T-helper 9 cell (primary cell): ENCODE data around the gene FNDC3B.

Experiments used
- DNase-seq: peaks from one replicate; pipeline ENCODE4 v3.0.0-alpha.2; 2020

FNDC3B gene

GRCh38 chr3:172272698-172273097 lies 233.3 kb downstream of the FNDC3B start:
- DNase-seq: no peak

GRCh38 chr3:172273378-172273777 lies 234.0 kb downstream of the FNDC3B start:
- DNase-seq: no peak

- no peak for DNase-seq
Measured at GRCh38 chr3:172274906-172275305, 235.5 kb downstream of the FNDC3B start.

GRCh38 chr3:172275586-172275985 lies 236.2 kb downstream of the FNDC3B start:
- no peak for DNase-seq

GRCh38 chr3:172276103-172276502 lies 236.7 kb downstream of the FNDC3B start:
- DNase-seq: no peak

GRCh38 chr3:172277151-172277652 lies 237.8 kb downstream of the FNDC3B start:
- DNase-seq: no peak

- DNase-seq: no peak
Measured at GRCh38 chr3:172279191-172279640, 239.8 kb downstream of the FNDC3B start.

GRCh38 chr3:172279974-172280373 lies 240.6 kb downstream of the FNDC3B start:
- DNase-seq: no peak

- no peak for DNase-seq
Measured at GRCh38 chr3:172280406-172281051, 241.2 kb downstream of the FNDC3B start.

- no peak for DNase-seq
Measured at GRCh38 chr3:172281884-172282283, 242.5 kb downstream of the FNDC3B start.

DNA sequence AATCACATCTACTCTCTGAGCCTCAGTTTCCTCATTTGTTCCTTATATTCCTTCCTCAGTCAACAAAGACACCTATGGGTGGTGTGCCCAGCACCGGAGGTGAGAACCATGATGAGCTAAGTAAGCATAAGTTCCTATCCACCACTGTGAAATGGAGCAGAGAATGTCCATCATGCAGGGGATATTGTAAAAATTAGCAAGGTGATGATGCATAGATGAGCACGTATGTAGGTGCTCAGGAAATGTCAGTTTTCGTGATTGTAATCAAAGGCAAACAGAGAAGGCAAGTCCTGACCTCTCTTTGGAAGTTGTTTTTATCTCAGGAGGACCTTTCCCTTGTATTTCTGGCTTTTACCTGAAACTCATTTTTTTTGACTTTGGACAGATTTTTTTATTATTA lies 243.5 kb downstream of the FNDC3B start:
- no peak for DNase-seq

DNA sequence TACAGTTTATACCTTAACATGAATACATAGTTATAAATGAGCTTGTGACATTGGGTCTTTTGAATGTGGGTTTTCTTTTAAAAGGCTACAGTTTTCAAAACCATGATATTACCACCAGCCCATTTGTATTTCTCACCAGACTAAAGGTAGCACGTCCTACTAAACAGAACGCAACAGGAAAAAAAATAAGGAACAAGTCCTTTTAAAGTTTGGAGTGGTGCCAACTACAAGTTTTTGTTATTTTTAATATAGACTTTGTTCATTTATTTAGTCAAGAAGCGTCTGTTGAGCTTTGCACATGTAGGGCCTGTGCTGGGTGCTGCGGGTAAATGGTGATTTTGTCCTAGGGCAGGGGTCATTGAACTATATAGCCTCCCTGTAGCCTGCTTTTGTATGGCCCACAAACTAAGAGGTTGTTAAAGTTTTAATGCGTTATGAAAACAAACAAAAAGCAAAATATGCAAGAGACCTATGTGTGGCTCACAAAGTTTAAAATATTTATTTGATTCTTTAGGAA lies 244.5 kb downstream of the FNDC3B start:
- no peak for DNase-seq

- no peak for DNase-seq
Measured at GRCh38 chr3:172285844-172286243, 246.5 kb downstream of the FNDC3B start.

GRCh38 chr3:172286548-172287148 lies 247.3 kb downstream of the FNDC3B start:
- DNase-seq: no peak

- no peak for DNase-seq
Measured at GRCh38 chr3:172287937-172288477, 248.6 kb downstream of the FNDC3B start.

DNA sequence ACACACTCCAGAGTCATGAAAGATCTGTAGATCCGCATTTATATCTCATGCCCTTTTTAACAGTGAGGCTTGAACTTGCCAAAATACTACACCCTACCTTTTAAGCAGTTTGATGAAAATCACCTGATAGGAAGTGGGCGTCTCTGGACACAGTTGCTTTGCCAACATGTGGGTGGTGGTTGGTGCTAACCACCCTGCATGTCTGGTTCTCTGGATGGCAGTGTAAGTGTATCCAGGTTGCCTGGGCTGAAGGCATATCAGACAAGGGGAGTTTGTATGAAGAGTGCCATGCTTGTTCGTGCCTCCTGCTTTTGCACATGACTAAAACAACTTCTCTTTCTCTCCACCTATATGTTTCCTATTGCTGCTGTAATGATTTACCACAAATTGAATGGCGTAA lies 249.3 kb downstream of the FNDC3B start:
- no peak for DNase-seq

DNA sequence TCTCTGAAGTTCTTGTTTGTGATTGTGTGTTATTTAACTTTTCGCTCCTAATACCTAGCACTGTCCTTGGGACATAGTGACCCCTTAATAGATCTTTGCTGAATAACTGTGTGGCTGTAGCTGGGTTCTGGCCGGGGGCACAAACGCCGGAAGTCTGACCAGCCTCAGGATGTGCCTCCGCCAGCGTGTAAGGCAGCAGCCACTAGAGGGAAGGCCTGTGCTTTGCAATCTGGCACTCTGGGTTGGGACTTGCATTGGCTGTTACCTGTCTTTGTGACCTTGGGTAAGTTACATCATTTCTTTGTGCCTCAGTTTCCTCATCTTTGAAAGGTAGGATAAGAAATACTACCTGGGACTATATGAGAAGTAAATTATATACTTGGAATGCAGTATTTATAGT lies 250.2 kb downstream of the FNDC3B start:
- no peak for DNase-seq

DNA sequence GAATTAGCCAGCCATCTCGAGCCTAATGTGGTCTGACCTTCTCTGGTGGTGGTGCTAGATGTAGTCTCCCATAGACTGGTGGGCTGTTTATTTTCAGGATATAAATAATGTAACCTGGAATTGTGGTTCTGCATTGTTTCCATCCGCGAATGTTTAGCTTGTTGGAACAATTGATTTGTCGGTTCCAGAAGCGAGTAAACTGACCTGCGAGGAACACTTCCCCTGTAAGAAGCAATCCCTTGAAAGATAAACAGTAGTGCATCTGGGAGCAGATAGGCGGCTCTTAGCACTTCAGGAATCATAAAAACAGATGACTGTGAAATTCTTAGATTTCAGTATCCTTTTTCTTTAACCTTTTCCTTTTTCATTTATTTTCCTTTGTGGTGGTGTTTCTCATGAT lies 251.1 kb downstream of the FNDC3B start:
- no peak for DNase-seq

DNA sequence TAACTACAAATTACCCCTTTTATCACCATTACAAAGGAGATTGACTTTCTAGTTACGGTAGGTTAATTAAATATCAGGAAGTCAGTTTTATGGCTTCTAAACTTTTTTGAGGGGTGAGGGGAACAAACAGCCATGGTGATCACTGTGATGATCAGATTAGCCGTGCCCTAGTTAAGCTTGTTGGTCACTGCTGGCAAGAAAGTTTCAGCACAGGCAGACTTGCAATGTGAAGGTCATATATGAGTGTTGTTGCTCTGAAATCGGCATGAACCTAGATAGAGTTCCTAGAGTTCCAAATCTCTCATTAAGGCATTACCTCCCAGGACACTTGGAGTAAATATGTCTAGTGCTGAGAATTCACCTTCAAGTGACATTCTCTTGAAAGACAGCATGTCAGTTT lies 252.3 kb downstream of the FNDC3B start:
- no peak for DNase-seq

GRCh38 chr3:172292422-172292821 lies 253.0 kb downstream of the FNDC3B start:
- no peak for DNase-seq

- no peak for DNase-seq
Measured at GRCh38 chr3:172293093-172293492, 253.7 kb downstream of the FNDC3B start.

- DNase-seq: no peak
Measured at GRCh38 chr3:172294223-172294806, 254.9 kb downstream of the FNDC3B start.

DNA sequence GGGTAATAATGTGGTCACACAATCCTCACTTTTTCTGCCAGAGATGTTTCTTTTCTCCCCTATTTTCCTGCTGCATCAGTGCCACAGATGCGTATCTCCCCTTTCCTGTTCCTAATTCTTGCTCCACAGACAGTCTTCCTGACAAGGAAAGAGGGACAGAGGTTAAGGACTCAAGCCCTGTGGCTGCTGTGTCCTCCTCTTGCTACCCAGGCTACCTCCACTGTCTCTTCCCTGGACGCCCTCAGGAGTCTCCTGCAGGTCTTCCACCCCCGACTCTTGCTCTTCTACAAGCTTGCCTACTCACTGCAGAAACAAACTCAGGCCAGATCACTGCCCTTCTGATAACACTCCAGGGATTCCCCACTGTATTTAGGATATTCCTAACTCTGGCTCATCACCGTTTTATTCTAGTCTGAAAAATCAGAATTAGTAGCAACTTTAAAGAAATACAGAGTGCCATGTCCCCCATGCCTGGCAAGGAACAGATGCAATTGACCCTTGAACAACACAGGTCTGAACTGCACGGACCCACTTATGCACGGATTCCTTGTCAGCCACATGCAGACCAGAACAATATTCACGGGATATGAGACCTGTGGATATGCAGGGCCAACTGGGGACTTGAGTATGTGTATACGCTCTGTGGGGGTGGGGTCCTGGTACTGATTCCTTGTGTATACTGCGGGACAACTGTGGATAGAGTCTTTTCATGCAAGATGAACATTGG lies 257.0 kb downstream of the FNDC3B start:
- no peak for DNase-seq
